SK-N-MC (cell line): ENCODE measurements around the gene HACE1.

Source experiments
- EZH2 ChIP-seq: fragments of 200-600 bp; sonication (generic); IDR thresholded peaks from one replicate; pipeline ENCODE4 v1.6.1; 2017; ENCODE audit warnings: antibody characterized with exemption
- FOXP2 ChIP-seq: optimal IDR thresholded peaks from 2 replicates; pipeline ENCODE3; 2011; ENCODE audit warnings: mild to moderate bottlenecking, moderate library complexity; ENCODE audit not compliant: insufficient read depth; ENCODE audit errors: extremely low read length, control extremely low read depth
- POLR2AphosphoS5 ChIP-seq: IDR thresholded peaks from 2 replicates; pipeline ENCODE4 v1.6.1; 2012; ENCODE audit warnings: mild to moderate bottlenecking, low read depth, low read length, borderline replicate concordance

GRCh38 chr6:104710543-104711335 is 149.0 kb downstream of the HACE1 start:
- TF ChIP-seq EZH2 = no peak
- no peak for TF ChIP-seq POLR2AphosphoS5
- TF ChIP-seq FOXP2 = no peak
